Mammary epithelial cell (primary cell): Measurements from ENCODE around the gene FBXO24.

Source experiments
- CTCF ChIP-seq, 2 donors: IDR thresholded peaks in 1 of 2; conservative IDR thresholded peaks in 1 of 2; 2 replicates each; pipeline ENCODE4 v1.5.1; 2011 to 2012; ENCODE audit warnings: inconsistent platforms in 2 of 2, low read length in 2 of 2, mild to moderate bottlenecking in 2 of 2, control low read depth in 1 of 2, low read depth in 1 of 2; ENCODE audit not compliant: insufficient read depth in 1 of 2; ENCODE audit errors: extremely low read depth in 1 of 2
- EZH2 ChIP-seq: IDR thresholded peaks from 2 replicates; pipeline ENCODE4 v1.6.1; 2012; ENCODE audit warnings: low read length, inconsistent platforms, borderline replicate concordance

GRCh38 chr7:100556541-100556940 is 29.6 kb upstream of the FBXO24 start:
- TF ChIP-seq CTCF (conservative IDR thresholded peaks at IDR 0.05 in 1 of 2, IDR thresholded peaks at IDR 0.05 in 1 of 2; ENCODE audit: extremely low read depth in 1 of 2, insufficient read depth in 1 of 2, low read depth in 1 of 2, low read length in 2 of 2) (no peak), EZH2 (no peak)
